ENCODE results near the gene RBMS1.

The RBMS1 gene

DNA sequence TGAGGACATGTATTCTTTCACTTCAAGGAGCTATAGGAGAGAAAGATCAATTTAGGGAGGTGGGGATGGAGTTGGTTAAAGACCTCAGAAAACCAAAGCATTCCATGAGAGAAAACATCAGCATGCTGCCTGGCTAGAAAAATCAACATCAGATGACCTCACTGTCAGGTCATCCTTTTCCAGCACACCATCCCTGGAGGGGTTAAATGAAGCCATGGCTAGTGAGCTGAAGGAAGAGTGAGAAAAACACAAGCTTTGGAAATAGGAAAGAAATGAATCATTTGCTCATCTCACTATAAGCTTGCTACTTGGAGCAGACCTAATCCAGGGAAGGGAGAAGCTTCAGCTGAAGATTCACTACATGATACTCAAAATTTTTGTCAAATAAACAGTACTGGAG, 184.0 kb downstream of the RBMS1 start:
- Histone ChIP-seq H3K4me3 (ENCODE audit: low read length) (no peak overlapping the region), H3F3A (ENCODE audit: insufficient read depth, low read length) (no peaks in the 10 kb centered on the region), H3K27ac (ENCODE audit: low read length) (no peak overlapping the region), H3K36me3 (replicated peaks; ENCODE audit: insufficient read depth, low read length) (no peaks in the 10 kb centered on the region), H3K9me2 (replicated peaks; ENCODE audit: insufficient read depth, low read length) (no peaks in the 10 kb centered on the region), H3K79me2 (ENCODE audit: low read length) (no peaks in the 10 kb centered on the region), H3K9me3 (replicated peaks; ENCODE audit: insufficient read depth, low read length) (no peaks in the 10 kb centered on the region), H3K27me3 (replicated peaks; ENCODE audit: insufficient read depth, low read length) (no peaks in the 10 kb centered on the region), H3K4me1 (ENCODE audit: low read length) (no peaks in the 10 kb centered on the region), H2AFZ (ENCODE audit: low read length) (no peak overlapping the region), H3K9ac (ENCODE audit: low read length) (no peak overlapping the region), H3K4me2 (ENCODE audit: low read depth, low read length) (no peak overlapping the region), H4K20me1 (ENCODE audit: insufficient read depth, low read length) (no peaks in the 10 kb centered on the region)
- no peak for TF ChIP-seq EZH2 (optimal IDR thresholded peaks at IDR 0.05; ENCODE audit: low read depth, low read length)
- TF ChIP-seq, protein P1, sequence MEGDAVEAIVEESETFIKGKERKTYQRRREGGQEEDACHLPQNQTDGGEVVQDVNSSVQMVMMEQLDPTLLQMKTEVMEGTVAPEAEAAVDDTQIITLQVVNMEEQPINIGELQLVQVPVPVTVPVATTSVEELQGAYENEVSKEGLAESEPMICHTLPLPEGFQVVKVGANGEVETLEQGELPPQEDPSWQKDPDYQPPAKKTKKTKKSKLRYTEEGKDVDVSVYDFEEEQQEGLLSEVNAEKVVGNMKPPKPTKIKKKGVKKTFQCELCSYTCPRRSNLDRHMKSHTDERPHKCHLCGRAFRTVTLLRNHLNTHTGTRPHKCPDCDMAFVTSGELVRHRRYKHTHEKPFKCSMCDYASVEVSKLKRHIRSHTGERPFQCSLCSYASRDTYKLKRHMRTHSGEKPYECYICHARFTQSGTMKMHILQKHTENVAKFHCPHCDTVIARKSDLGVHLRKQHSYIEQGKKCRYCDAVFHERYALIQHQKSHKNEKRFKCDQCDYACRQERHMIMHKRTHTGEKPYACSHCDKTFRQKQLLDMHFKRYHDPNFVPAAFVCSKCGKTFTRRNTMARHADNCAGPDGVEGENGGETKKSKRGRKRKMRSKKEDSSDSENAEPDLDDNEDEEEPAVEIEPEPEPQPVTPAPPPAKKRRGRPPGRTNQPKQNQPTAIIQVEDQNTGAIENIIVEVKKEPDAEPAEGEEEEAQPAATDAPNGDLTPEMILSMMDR (IDR thresholded peaks at IDR 0.05; ENCODE audit: low read length): no peak
- TF ChIP-seq EZH2phosphoT487 (IDR thresholded peaks at IDR 0.05; ENCODE audit: low read length): no peak
- DNase-seq: no peak

DNA sequence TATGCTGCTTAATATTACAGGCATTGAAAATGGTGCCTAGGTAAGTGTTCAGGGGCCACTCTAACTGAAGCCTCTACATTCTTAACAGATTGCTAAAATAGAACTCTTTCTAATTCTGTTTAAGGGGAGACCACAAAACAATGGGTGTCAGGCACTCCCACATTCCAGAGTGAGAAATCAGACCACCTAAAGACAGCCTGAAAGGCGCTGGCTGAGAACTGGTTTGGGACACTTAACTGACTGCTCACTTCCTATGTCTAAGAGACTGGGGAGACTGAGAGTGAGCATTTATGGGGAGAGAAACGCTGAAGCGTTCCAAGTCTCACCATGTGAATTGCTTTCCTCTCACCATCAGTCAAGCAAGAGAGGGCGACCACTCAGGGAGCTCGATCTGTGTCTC, 184.7 kb downstream of the RBMS1 start:
- no peak overlapping the region for H3K9ac ChIP-seq (ENCODE audit: low read length)
- H3K27me3 ChIP-seq (replicated peaks; ENCODE audit: insufficient read depth, low read length): no peaks in the 10 kb centered on the region
- H3K79me2 ChIP-seq (ENCODE audit: low read length): no peaks in the 10 kb centered on the region
- H3K4me1 ChIP-seq (ENCODE audit: low read length): peaks cover 2% of the 10 kb centered on the region; the same call in 1 of the 2 replicates
- H3K27ac ChIP-seq (ENCODE audit: low read length): no peak overlapping the region
- no peaks in the 10 kb centered on the region for H3K9me2 ChIP-seq (replicated peaks; ENCODE audit: insufficient read depth, low read length)
- H2AFZ ChIP-seq (ENCODE audit: low read length): no peak overlapping the region
- H3K4me2 ChIP-seq (ENCODE audit: low read depth, low read length): no peak overlapping the region
- TF ChIP-seq EZH2 (optimal IDR thresholded peaks at IDR 0.05; ENCODE audit: low read depth, low read length): no peak
- no peak for TF ChIP-seq EZH2phosphoT487 (IDR thresholded peaks at IDR 0.05; ENCODE audit: low read length)
- TF ChIP-seq, protein P1 (IDR thresholded peaks at IDR 0.05; ENCODE audit: low read length): no peak
- no peaks in the 10 kb centered on the region for H4K20me1 ChIP-seq (ENCODE audit: insufficient read depth, low read length)
- no peak for DNase-seq
- no peaks in the 10 kb centered on the region for H3K9me3 ChIP-seq (replicated peaks; ENCODE audit: insufficient read depth, low read length)
- no peak overlapping the region for H3K4me3 ChIP-seq (ENCODE audit: low read length)
- no peaks in the 10 kb centered on the region for H3F3A ChIP-seq (ENCODE audit: insufficient read depth, low read length)
- H3K36me3 ChIP-seq (replicated peaks; ENCODE audit: insufficient read depth, low read length): no peaks in the 10 kb centered on the region

DNA sequence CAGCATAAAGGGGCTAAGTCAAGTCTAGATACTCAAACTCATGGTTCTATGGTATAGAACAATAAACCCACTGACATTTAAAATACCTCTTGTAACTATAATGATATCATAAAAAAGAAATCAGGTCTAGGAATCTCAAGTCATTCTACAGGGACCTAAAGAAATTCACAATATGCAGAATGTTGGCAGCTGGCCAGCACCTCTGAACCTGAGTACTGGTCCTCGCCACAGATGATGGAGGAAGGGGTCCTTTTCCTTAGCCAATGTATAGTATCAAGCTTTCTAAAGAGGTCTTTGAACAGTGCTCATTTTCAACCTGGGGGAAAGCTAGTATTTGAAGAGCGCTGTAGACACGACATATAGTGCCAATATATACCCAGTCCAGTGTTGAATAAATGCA, 185.1 kb downstream of the RBMS1 start:
- no peak for DNase-seq

DNA sequence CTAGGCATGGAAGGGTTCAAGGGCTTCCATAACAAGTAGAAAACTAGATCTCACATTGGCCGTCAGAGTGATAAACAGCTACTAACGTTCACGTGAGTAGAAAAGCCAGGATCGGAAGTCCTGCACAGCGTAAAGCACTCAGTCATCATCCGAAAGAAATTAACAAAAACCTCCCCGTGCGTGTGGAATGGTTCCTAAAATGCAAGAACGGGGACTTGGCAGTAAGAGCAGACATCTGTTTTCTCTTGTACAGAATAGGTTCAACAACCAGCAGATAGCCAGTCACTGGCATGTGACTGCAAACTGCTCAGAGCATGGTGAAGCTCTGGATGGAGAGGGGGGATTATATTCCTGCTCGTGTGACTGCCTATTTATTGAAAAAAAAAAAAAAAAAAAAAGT, 186.6 kb downstream of the RBMS1 start:
- H2AFZ ChIP-seq (ENCODE audit: low read length): no peak overlapping the region
- no peak overlapping the region for H3K4me3 ChIP-seq (ENCODE audit: low read length)
- H3K4me2 ChIP-seq (ENCODE audit: low read depth, low read length): no peak overlapping the region
- DNase-seq: no peak
- no peaks in the 10 kb centered on the region for H3K36me3 ChIP-seq (replicated peaks; ENCODE audit: insufficient read depth, low read length)
- no peak overlapping the region for H3K9ac ChIP-seq (ENCODE audit: low read length)
- no peaks in the 10 kb centered on the region for H3K9me2 ChIP-seq (replicated peaks; ENCODE audit: insufficient read depth, low read length)
- no peaks in the 10 kb centered on the region for H3K27me3 ChIP-seq (replicated peaks; ENCODE audit: insufficient read depth, low read length)
- no peaks in the 10 kb centered on the region for H3K79me2 ChIP-seq (ENCODE audit: low read length)
- TF ChIP-seq EZH2 (optimal IDR thresholded peaks at IDR 0.05; ENCODE audit: low read depth, low read length) (no peak), EZH2phosphoT487 (IDR thresholded peaks at IDR 0.05; ENCODE audit: low read length) (no peak)
- TF ChIP-seq, protein P1 (IDR thresholded peaks at IDR 0.05; ENCODE audit: low read length): no peak
- peaks cover 4% of the 10 kb centered on the region; the same call in 1 of the 2 replicates for H3K4me1 ChIP-seq (ENCODE audit: low read length)
- no peaks in the 10 kb centered on the region for H3F3A ChIP-seq (ENCODE audit: insufficient read depth, low read length)
- no peaks in the 10 kb centered on the region for H4K20me1 ChIP-seq (ENCODE audit: insufficient read depth, low read length)
- no peak overlapping the region for H3K27ac ChIP-seq (ENCODE audit: low read length)
- no peaks in the 10 kb centered on the region for H3K9me3 ChIP-seq (replicated peaks; ENCODE audit: insufficient read depth, low read length)

More for the DNA sequence above, 185.1 kb downstream of the RBMS1 start:
- Histone ChIP-seq H4K20me1 (ENCODE audit: insufficient read depth, low read length) (no peaks in the 10 kb centered on the region), H3K9ac (ENCODE audit: low read length) (no peak overlapping the region), H3K4me3 (ENCODE audit: low read length) (no peak overlapping the region), H3K4me2 (ENCODE audit: low read depth, low read length) (no peak overlapping the region), H3K9me3 (replicated peaks; ENCODE audit: insufficient read depth, low read length) (no peaks in the 10 kb centered on the region), H3K79me2 (ENCODE audit: low read length) (no peaks in the 10 kb centered on the region), H3K36me3 (replicated peaks; ENCODE audit: insufficient read depth, low read length) (no peaks in the 10 kb centered on the region), H3K27ac (ENCODE audit: low read length) (no peak overlapping the region), H3K4me1 (ENCODE audit: low read length) (peaks cover 4% of the 10 kb centered on the region; the same call in 1 of the 2 replicates), H3K27me3 (replicated peaks; ENCODE audit: insufficient read depth, low read length) (no peaks in the 10 kb centered on the region), H2AFZ (ENCODE audit: low read length) (no peak overlapping the region), H3K9me2 (replicated peaks; ENCODE audit: insufficient read depth, low read length) (no peaks in the 10 kb centered on the region), H3F3A (ENCODE audit: insufficient read depth, low read length) (no peaks in the 10 kb centered on the region)
- no peak for TF ChIP-seq EZH2 (optimal IDR thresholded peaks at IDR 0.05; ENCODE audit: low read depth, low read length)

All from MM.1S (cell line).